ENCODE data around the gene TMEM132E. TPM values are rescaled to one million over a fixed set of nuclear protein-coding genes. Genes with fewer than 3 reads are reported as not detected.

TMEM132E gene
- total RNA-seq, 2 donors from 2014 or later: 0.56 to 1.9 TPM

GRCh38 chr17:34675143-34675542 lies 95.8 kb downstream of the TMEM132E start:
- no peak for ATAC-seq (ENCODE audit: insufficient number of reproducible peaks, low FRiP score, low read depth)
- Histone ChIP-seq H3K4me1 (ENCODE audit: control insufficient read depth in 1 of 2, low read depth in 2 of 2) (no peaks in the 10 kb centered on the region), H3K9me3 (no peaks in the 10 kb centered on the region), H3K36me3 (no peaks in the 10 kb centered on the region), H3K27ac (no peak overlapping the region), H3K27me3 (replicated peaks; ENCODE audit: insufficient read depth) (no peaks in the 10 kb centered on the region), H3K4me3 (no peak overlapping the region)
- TF ChIP-seq CTCF (IDR thresholded peaks at IDR 0.05): no peak
- DNase-seq (ENCODE audit: low spot score): no peak

- ATAC-seq (ENCODE audit: insufficient number of reproducible peaks, low FRiP score, low read depth) (no peak), DNase-seq (ENCODE audit: low spot score) (no peak)
- Histone ChIP-seq H3K9me3 (no peaks in the 10 kb centered on the region), H3K4me3 (no peak overlapping the region), H3K36me3 (no peaks in the 10 kb centered on the region), H3K4me1 (ENCODE audit: control insufficient read depth in 1 of 2, low read depth in 2 of 2) (no peaks in the 10 kb centered on the region), H3K27me3 (replicated peaks; ENCODE audit: insufficient read depth) (no peaks in the 10 kb centered on the region), H3K27ac (no peak overlapping the region)
- TF ChIP-seq CTCF (IDR thresholded peaks at IDR 0.05): no peak
Measured at GRCh38 chr17:34675605-34676004, 96.2 kb downstream of the TMEM132E start.

- Histone ChIP-seq H3K27ac (no peak overlapping the region), H3K4me3 (no peak overlapping the region), H3K9me3 (no peaks in the 10 kb centered on the region), H3K4me1 (ENCODE audit: control insufficient read depth in 1 of 2, low read depth in 2 of 2) (no peaks in the 10 kb centered on the region), H3K36me3 (no peaks in the 10 kb centered on the region), H3K27me3 (replicated peaks; ENCODE audit: insufficient read depth) (no peaks in the 10 kb centered on the region)
- ATAC-seq (ENCODE audit: insufficient number of reproducible peaks, low FRiP score, low read depth) (no peak), DNase-seq (ENCODE audit: low spot score) (no peak)
- no peak for TF ChIP-seq CTCF (IDR thresholded peaks at IDR 0.05)
Measured at GRCh38 chr17:34680151-34680550, 100.8 kb downstream of the TMEM132E start.

- Histone ChIP-seq H3K36me3 (no peaks in the 10 kb centered on the region), H3K9me3 (no peaks in the 10 kb centered on the region), H3K4me1 (ENCODE audit: control insufficient read depth in 1 of 2, low read depth in 2 of 2) (no peaks in the 10 kb centered on the region), H3K4me3 (no peak overlapping the region), H3K27me3 (replicated peaks; ENCODE audit: insufficient read depth) (no peaks in the 10 kb centered on the region), H3K27ac (no peak overlapping the region)
- ATAC-seq (ENCODE audit: insufficient number of reproducible peaks, low FRiP score, low read depth): no peak
- TF ChIP-seq CTCF (IDR thresholded peaks at IDR 0.05): no peak
- no peak for DNase-seq (ENCODE audit: low spot score)
Measured at GRCh38 chr17:34682305-34682704, 102.9 kb downstream of the TMEM132E start.

- DNase-seq (ENCODE audit: low spot score): no peak
Measured at GRCh38 chr17:34683390-34683789, 104.0 kb downstream of the TMEM132E start.

More at GRCh38 chr17:34683390-34683789, 104.0 kb downstream of the TMEM132E start:
- no peaks in the 10 kb centered on the region for H3K36me3 ChIP-seq
- no peaks in the 10 kb centered on the region for H3K27me3 ChIP-seq (replicated peaks; ENCODE audit: insufficient read depth)
- H3K4me3 ChIP-seq: no peak overlapping the region
- H3K9me3 ChIP-seq: no peaks in the 10 kb centered on the region
- ATAC-seq (ENCODE audit: insufficient number of reproducible peaks, low FRiP score, low read depth): no peak
- no peaks in the 10 kb centered on the region for H3K4me1 ChIP-seq (ENCODE audit: control insufficient read depth in 1 of 2, low read depth in 2 of 2)
- no peak for TF ChIP-seq CTCF (IDR thresholded peaks at IDR 0.05)
- H3K27ac ChIP-seq: no peak overlapping the region

Other genes with a start within 250 kb of the TMEM132E start
- 1 to 10 TPM; 3.1 to 5.0 TPM for gene CCL13, start 223.1 kb upstream of the TMEM132E start, total RNA-seq
- not detected for gene CCL1, start 216.3 kb upstream of the TMEM132E start, total RNA-seq